HG03457 (cell line): Measurements from ENCODE around the gene GCC1.
"Not testable (repeated sequence)": the region's sequence is repeated elsewhere in the genome, so short reads cannot be mapped to it uniquely, and the experiment has no call there.

Experiments used
- ATAC-seq: cut with Tn5 transposase; IDR thresholded peaks from one replicate; pipeline ENCODE4 v1.9.1; 2021; ENCODE audit warnings: moderate number of reproducible peaks; ENCODE audit not compliant: unreplicated experiment

Gene GCC1

DNA sequence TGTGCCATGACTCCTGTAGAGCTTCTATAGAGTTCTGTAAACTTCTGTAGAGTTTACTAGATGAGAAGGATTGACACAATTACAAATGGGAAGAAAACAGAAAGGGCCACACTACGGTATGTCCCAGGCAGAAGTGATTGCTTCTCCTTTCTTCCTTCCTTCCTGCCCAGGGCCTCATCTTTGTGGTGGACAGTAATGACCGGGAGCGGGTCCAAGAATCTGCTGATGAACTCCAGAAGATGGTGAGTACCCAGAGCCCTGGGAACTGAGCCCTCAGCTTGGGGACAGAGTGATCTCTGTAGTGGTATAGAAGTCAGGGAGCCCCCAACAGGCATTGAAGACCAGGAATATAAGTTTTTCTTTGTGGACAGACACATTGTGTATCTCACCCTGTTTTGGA, 4.5 kb upstream of the GCC1 start:
- ATAC-seq, result no peak

DNA sequence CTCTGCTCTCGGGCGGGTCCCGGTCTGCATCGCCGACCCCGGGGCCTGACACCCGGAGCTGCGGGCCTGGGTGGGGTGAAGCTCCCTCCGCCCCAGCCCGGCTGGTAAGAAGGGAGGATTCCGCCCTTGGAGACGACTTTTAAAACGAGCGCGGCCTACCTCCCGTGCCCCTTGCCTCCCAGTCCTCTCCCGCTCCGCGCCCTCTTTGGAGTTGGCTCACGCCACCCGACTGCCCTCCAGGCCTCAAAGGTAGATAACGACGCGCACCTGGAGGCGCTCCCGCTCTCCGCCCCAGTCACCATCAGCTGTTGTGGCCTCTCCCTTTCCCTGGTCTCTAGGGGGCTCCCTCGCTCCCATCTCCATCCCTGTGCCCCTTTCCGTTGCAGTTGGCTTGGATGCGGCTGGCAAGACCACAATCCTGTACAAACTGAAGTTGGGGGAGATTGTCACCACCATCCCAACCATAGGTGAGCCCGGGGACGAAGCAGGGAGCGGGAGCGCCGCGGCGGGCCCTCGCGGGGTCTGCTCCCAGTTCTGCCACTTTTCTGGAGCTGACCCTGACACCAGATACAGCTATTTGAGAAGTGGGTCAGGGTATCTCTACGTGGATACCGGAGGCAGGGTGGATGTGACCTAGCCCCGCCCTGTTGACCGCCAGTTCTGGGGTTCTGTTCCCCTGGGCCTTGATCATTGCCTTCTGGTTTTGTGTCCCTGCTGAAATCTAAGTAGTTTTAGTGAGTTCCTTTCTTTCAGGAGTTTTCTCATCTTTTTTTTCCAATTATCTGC, 3.5 kb upstream of the GCC1 start:
- ATAC-seq, result no peak

DNA sequence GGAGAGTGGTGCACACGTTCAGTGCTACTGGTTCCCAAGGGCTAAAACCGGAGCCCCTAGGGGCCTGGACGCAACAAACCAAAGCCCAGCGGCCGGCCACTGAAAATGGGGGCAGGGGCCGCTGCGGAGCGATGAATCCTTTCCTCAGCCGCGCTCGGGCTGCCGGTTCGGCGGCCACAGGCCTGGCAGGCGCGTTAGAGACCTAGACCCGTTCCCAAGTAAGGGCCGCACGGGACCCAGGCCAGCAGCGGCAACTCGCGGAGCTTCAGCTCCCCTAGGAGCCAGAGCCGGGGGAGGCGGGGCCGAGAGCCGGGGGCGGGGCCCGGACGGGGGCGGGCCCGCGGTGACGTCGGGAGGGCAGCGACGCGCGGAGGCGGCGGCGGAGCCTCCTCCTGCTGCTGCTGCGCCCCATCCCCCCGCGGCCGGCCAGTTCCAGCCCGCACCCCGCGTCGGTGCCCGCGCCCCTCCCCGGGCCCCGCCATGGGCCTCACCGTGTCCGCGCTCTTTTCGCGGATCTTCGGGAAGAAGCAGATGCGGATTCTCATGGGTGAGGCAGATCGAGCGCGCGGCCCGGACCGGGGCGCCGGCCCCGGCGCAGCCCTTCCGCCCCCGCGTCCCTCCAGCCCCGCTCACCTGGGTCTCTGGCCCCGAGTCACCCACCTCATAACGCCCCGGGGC, 2.8 kb upstream of the GCC1 start, which contains the start of gene ARF5:
ARF5 (plus strand) TSS at position 393 of the 678 bp plus-strand sequence; CDS start at position 481, 88 bp downstream.
- peak; percentile 70 for ATAC-seq

GRCh38 chr7:127587663-127588018, 2.2 kb upstream of the GCC1 start:
- ATAC-seq, result no peak

- ATAC-seq, result no peak
Observed at GRCh38 chr7:127586346-127586745, 950 bp upstream of the GCC1 start.

- ATAC-seq, result no peak
Observed at GRCh38 chr7:127584648-127585043, 750 bp downstream of the GCC1 start.

DNA sequence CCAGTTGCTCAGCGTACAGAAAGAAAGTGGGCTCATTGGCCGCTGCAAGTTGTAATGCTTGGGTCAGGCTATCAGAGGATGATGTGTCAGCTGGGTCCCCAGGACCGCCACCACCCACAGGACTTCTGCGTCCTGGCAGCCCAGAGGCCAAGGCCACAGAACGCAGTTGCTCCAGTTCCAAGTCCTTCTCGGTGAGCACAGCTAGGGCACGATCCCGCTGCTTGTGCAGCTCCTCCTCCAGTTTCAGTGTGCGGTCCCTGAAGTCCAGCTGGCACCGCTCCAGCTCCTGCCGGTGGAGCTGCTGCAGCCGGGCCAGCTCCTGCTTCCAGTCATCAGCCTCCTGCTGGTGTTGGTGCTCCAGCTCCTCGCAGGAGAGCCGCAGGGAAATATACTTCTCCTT, 3.0 kb downstream of the GCC1 start:
- no peak for ATAC-seq

GRCh38 chr7:127581716-127582115, 3.7 kb downstream of the GCC1 start:
- no peak for ATAC-seq

DNA sequence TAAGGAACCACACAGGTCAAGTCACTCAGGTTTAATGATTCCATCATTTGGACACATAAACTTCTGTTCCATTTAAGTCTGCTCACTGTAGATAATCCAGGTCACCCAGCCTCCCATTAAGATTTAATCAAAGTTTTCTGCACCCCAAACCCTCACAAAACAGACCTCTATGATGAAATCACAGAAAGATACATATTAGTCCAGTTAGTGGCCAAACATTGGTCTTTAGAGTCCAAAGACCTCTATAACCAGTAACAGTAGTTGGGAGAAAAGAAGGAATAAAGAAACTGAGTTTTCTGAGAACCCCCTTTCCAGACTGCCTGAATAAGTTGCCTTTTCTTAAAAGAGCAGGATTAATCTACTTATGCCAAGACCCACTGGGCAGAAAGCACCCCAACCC, 4.8 kb downstream of the GCC1 start:
- ATAC-seq, result no peak

DNA sequence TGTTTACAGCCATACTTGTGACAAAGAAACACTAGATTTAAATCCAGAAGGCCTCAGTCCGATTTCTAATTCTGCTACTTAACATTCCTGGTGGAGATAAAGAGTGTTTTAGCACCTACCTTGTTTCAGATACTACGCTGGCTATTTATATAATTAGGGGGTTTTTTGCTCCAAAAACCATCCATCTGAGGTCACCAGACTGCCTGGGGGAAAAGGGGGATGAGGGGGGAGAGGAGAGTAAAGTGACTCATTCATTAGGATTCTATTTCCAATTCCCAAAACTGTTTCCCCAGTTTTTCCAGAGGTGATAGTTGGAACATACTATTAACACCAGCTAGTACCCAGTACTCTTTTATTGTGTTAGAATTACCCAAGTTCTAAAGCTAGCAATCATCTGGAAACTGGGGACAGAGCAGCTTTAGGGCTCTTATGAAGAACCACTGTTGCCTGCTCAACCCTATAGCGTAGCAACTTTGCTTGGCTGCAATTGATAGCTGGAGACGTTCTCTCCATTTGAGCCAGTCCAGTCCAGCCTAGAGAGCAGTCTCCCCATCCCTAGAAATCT, 6.6 kb downstream of the GCC1 start:
- ATAC-seq, result no peak

- no peak for ATAC-seq
Observed at GRCh38 chr7:127578036-127578684, 7.2 kb downstream of the GCC1 start.

GRCh38 chr7:127571741-127572505, 13.5 kb downstream of the GCC1 start:
- ATAC-seq, result no peak

- ATAC-seq, result not testable (repeated sequence)
Observed at GRCh38 chr7:127568034-127568433, 17.4 kb downstream of the GCC1 start.

DNA sequence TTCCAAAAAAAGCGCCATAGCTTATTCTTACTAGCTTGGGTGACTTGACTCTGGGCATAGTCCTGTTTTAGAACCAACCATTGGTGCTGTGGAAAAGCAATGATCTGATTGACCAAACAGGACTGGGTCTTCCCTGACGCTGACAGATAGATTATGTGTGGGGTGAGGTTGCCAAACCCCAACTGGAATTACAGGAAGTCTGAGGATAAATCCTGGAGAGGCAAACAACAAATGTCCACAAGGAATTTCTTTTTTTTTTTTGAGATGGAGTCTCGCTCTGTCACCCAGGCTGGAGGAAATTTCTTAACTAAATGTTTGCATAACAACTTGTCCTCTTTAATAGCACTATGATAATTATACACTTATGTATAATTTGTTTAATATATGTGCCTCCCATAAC, 19.2 kb downstream of the GCC1 start:
- ATAC-seq, result no peak

GRCh38 chr7:127557803-127558202, 27.6 kb downstream of the GCC1 start:
- no peak for ATAC-seq

DNA sequence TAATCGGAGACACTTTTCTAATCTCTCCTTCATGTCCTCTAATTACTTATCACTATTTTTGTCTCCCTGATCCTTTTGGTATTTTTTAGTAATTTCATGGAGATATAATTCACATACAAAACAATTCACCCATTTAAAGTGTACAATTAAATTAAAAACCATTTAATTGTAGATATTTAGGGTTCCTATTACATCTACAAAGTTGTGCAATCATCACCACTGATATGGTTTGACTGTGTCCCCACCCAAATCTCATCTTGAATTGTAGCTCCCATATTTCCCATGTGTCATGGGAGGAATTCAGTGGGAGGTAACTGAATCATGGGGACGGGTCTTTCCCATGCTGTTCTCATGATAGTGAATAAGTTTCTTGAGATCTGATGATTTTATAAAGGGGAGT, 29.0 kb downstream of the GCC1 start:
- no peak for ATAC-seq

GRCh38 chr7:127551941-127552340, 33.5 kb downstream of the GCC1 start:
- no peak for ATAC-seq

DNA sequence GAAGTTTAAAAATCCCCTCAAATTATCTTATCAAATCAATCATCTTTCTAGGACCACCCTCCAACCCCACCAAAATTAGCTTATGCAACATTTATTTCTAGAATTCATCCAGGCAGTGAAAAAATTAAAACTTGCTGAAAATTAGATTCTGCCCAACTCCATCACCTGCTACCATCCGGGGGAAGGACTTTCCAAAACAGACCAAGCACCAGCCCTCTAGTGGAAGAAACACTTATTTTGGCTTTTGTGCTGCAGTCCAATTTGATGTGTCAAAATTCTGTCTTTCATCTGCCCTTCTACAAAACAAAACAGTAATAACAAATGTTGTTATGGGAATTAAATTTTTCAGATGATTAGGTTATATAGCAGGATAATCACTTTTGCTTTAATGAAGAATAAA, 35.1 kb downstream of the GCC1 start:
- no peak for ATAC-seq

GRCh38 chr7:127546313-127546712, 39.1 kb downstream of the GCC1 start:
- ATAC-seq, result no peak

DNA sequence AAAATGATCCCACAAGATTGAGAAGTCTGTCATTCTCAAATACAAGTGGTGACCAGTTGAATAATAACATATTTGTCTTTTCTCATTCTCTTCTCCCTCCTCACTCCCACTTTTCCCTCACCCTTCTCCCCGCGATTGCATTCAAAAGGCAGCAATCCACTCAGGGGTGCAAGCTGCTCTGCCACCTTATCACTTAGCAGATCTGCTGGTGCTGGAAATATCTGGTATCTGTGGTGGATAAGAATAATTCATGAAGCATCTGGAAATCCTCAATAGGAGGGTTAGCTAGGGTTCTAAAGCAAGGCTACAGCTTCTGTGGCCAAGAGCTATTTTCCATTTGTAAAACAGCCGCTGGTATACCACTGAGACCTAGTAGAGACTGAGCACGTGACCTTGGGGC, 43.8 kb downstream of the GCC1 start:
- ATAC-seq, result no peak

- ATAC-seq, result not testable (repeated sequence)
Observed at GRCh38 chr7:127540461-127540860, 44.9 kb downstream of the GCC1 start.
